IPS-20b (cell line): Measurements from ENCODE around the gene TBXAS1.

Experiments used
- H3K27ac ChIP-seq: one replicate; pipeline ENCODE4 v1.5.1; 2013; ENCODE audit warnings: low read length
- H3K27me3 ChIP-seq: 2 replicates; pipeline ENCODE4 v1.6.1; 2013; ENCODE audit warnings: mild to moderate bottlenecking, low read length, inconsistent platforms; ENCODE audit not compliant: insufficient read depth
- H3K36me3 ChIP-seq: 2 replicates; pipeline ENCODE4 v1.6.1; 2013; ENCODE audit warnings: low read depth, mild to moderate bottlenecking, inconsistent platforms, low read length, moderate library complexity; ENCODE audit not compliant: insufficient read depth
- H3K4me1 ChIP-seq: 2 replicates; pipeline ENCODE4 v1.6.1; 2013; ENCODE audit warnings: mild to moderate bottlenecking, control low read depth, inconsistent platforms, low read length, moderate library complexity; ENCODE audit not compliant: insufficient read depth
- H3K4me3 ChIP-seq: 2 replicates; pipeline ENCODE4 v1.5.1; 2013; ENCODE audit warnings: mild to moderate bottlenecking, low read length, inconsistent platforms
- H3K9ac ChIP-seq: 2 replicates; pipeline ENCODE4 v1.6.1; 2013; ENCODE audit warnings: low read depth, mild to moderate bottlenecking, inconsistent platforms, low read length, moderate library complexity
- H3K9me3 ChIP-seq: 2 replicates; pipeline ENCODE4 v1.6.1; 2013; ENCODE audit warnings: mild to moderate bottlenecking, low read depth, low read length, inconsistent platforms; ENCODE audit not compliant: insufficient read depth

Gene TBXAS1

GRCh38 chr7:139808846-139809442 is 20.1 kb upstream of the TBXAS1 start:
- H3K4me1 ChIP-seq = no peaks in the 10 kb centered on the region
- no peaks in the 10 kb centered on the region for H3K36me3 ChIP-seq

GRCh38 chr7:139811066-139811465 is 18.0 kb upstream of the TBXAS1 start:
- Histone ChIP-seq H3K4me3 (no peak overlapping the region), H3K27me3 (no peaks in the 10 kb centered on the region), H3K9me3 (no peaks in the 10 kb centered on the region), H3K36me3 (no peaks in the 10 kb centered on the region), H3K4me1 (no peaks in the 10 kb centered on the region), H3K27ac (no peak overlapping the region), H3K9ac (no peak overlapping the region)

More at GRCh38 chr7:139808846-139809442, 20.1 kb upstream of the TBXAS1 start:
- peaks cover 13% of the 10 kb centered on the region for H3K9me3 ChIP-seq
- H3K9ac ChIP-seq = no peak overlapping the region
- no peak overlapping the region for H3K4me3 ChIP-seq
- H3K27me3 ChIP-seq = no peaks in the 10 kb centered on the region
- no peak overlapping the region for H3K27ac ChIP-seq

- Histone ChIP-seq H3K36me3 (no peaks in the 10 kb centered on the region), H3K9ac (no peak overlapping the region), H3K4me1 (no peaks in the 10 kb centered on the region), H3K4me3 (no peak overlapping the region), H3K27ac (no peak overlapping the region), H3K27me3 (no peaks in the 10 kb centered on the region), H3K9me3 (no peaks in the 10 kb centered on the region)
These were observed 15.9 kb upstream of the TBXAS1 start for GRCh38 chr7:139813151-139813550.

- Histone ChIP-seq H3K9ac (no peak overlapping the region), H3K27me3 (no peaks in the 10 kb centered on the region), H3K4me3 (no peak overlapping the region), H3K36me3 (no peaks in the 10 kb centered on the region), H3K27ac (no peak overlapping the region), H3K4me1 (no peaks in the 10 kb centered on the region), H3K9me3 (no peaks in the 10 kb centered on the region)
These were observed 15.4 kb upstream of the TBXAS1 start for GRCh38 chr7:139813689-139814088.

GRCh38 chr7:139817249-139817648 is 11.8 kb upstream of the TBXAS1 start:
- Histone ChIP-seq H3K4me1 (no peaks in the 10 kb centered on the region), H3K9ac (no peak overlapping the region), H3K27ac (no peak overlapping the region), H3K36me3 (no peaks in the 10 kb centered on the region), H3K4me3 (no peak overlapping the region), H3K9me3 (no peaks in the 10 kb centered on the region), H3K27me3 (no peaks in the 10 kb centered on the region)

GRCh38 chr7:139820089-139820488 is 9.0 kb upstream of the TBXAS1 start:
- H3K4me1 ChIP-seq = no peaks in the 10 kb centered on the region
- no peaks in the 10 kb centered on the region for H3K36me3 ChIP-seq
- no peak overlapping the region for H3K4me3 ChIP-seq
- H3K27ac ChIP-seq = no peak overlapping the region
- H3K9me3 ChIP-seq = no peaks in the 10 kb centered on the region
- H3K27me3 ChIP-seq = no peaks in the 10 kb centered on the region; the same call in 1 of the 2 replicates
- no peak overlapping the region for H3K9ac ChIP-seq

GRCh38 chr7:139821349-139822105 is 7.5 kb upstream of the TBXAS1 start:
- Histone ChIP-seq H3K36me3 (no peaks in the 10 kb centered on the region), H3K9ac (no peak overlapping the region), H3K4me3 (no peak overlapping the region), H3K9me3 (no peaks in the 10 kb centered on the region), H3K27ac (no peak overlapping the region), H3K4me1 (no peaks in the 10 kb centered on the region), H3K27me3 (no peaks in the 10 kb centered on the region; the same call in 1 of the 2 replicates)

- Histone ChIP-seq H3K27ac (no peak overlapping the region), H3K4me3 (no peak overlapping the region), H3K9me3 (no peaks in the 10 kb centered on the region), H3K27me3 (no peaks in the 10 kb centered on the region; the same call in 1 of the 2 replicates), H3K36me3 (no peaks in the 10 kb centered on the region), H3K4me1 (no peaks in the 10 kb centered on the region), H3K9ac (no peak overlapping the region)
These were observed 6.2 kb upstream of the TBXAS1 start for GRCh38 chr7:139822855-139823254.

- no peaks in the 10 kb centered on the region for H3K9me3 ChIP-seq
- H3K27me3 ChIP-seq = no peaks in the 10 kb centered on the region; the same call in 1 of the 2 replicates
- no peak overlapping the region for H3K27ac ChIP-seq
- H3K4me3 ChIP-seq = no peak overlapping the region
- no peaks in the 10 kb centered on the region for H3K36me3 ChIP-seq
- H3K9ac ChIP-seq = no peak overlapping the region
- H3K4me1 ChIP-seq = no peaks in the 10 kb centered on the region
These were observed 5.0 kb upstream of the TBXAS1 start for GRCh38 chr7:139823959-139824521.

- Histone ChIP-seq H3K9me3 (no peaks in the 10 kb centered on the region), H3K27ac (no peak overlapping the region), H3K4me3 (no peak overlapping the region), H3K27me3 (no peaks in the 10 kb centered on the region; the same call in 1 of the 2 replicates), H3K36me3 (no peaks in the 10 kb centered on the region), H3K4me1 (no peaks in the 10 kb centered on the region), H3K9ac (no peak overlapping the region)
These were observed 3.3 kb upstream of the TBXAS1 start for GRCh38 chr7:139825666-139826290.

- H3K36me3 ChIP-seq = no peaks in the 10 kb centered on the region
- H3K9ac ChIP-seq = no peak overlapping the region
- no peak overlapping the region for H3K27ac ChIP-seq
- no peaks in the 10 kb centered on the region; the same call in 1 of the 2 replicates for H3K27me3 ChIP-seq
- no peaks in the 10 kb centered on the region for H3K9me3 ChIP-seq
- H3K4me1 ChIP-seq = no peaks in the 10 kb centered on the region
- no peak overlapping the region for H3K4me3 ChIP-seq
These were observed 2.0 kb upstream of the TBXAS1 start for GRCh38 chr7:139827042-139827441.
